GM19351 (cell line): ENCODE measurements around the gene CDC14B.
"Not testable (repeated sequence)": the region's sequence is repeated elsewhere in the genome, so short reads cannot be mapped to it uniquely, and the experiment has no call there.

ENCODE experiments used
- ATAC-seq: cut with Tn5 transposase; IDR thresholded peaks from one replicate; pipeline ENCODE4 v1.9.1; 2021; ENCODE audit warnings: mild to moderate bottlenecking, moderate library complexity; ENCODE audit not compliant: unreplicated experiment

The CDC14B gene

DNA sequence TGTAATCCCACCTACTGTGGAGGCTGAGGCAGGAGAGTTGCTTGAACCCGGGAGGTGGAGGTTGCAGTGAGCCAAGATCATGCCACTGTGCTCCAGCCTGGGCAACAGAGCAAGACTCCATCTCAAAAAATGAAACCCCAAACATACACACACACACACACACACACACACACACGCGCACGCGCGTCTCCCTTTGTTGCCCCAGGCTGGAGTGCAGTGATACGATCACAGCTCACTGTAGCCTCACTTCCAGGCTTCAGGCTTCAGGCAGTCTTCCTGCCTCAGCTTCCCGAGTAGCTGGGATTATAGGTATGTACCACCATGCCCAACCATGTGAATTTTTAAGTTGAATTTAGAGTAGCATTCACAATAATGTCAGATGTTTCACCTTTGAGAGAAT, 13.9 kb upstream of the CDC14B start:
- not testable (repeated sequence) for ATAC-seq

- ATAC-seq: no peak
Measured at GRCh38 chr9:96626912-96627311, 7.3 kb upstream of the CDC14B start.

- ATAC-seq: no peak
Measured at GRCh38 chr9:96621618-96622017, 2.0 kb upstream of the CDC14B start.

DNA sequence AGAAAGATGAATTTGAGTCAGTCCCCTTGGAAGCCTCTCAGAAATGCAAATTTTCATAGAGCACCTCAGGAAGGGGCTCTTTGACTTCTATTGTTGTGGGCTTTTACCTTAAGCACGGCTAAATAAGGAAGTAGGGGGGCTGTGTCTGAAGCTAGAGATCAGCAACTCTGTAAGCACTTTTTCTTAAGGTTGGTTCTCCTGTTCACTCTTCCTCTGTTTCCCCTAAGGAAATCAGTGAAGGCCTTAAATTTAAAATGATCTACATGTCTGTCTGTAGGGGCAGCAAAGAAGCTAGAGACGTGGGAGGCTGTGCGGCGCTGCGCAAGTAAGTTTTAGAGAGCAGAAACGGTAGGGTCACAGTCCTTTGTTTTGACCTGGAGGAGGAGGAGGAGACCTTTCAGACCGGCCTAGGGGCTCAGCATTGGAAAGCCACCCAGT, 1.2 kb upstream of the CDC14B start:
- ATAC-seq: no peak

DNA sequence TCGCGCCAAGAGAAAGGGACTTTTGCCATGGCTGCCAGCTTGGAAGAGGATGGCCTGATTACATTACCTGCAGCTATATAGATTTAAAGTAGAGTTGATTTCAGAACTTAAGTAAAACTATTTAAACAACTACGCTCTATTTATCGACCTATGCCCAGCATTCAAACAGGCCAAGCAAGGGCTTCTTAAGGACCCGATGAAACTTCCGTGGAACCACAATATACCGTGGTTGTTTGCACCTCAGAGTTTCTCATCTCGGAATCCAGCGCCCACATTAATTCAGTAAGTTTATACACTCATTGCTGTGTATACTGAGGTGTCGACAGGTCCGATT, 505 bp upstream of the CDC14B start:
- no peak for ATAC-seq

DNA sequence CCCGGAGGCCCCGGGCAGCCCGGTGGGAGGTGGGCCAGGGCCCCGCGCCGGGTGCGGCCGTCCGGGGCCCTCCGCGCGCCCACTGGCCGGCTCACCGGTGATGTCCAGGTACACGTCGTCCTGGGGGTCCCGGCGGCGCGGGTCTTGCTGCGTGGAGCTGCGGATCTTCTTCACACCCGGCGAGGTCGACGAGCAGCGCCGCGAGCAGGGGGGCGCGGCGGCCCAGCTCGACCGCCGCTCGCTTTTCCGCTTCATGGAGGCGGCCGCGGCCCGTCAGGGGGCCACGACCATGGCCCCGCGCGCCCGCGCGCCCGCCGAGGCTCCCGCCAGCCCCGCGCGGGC, 548 bp downstream of the CDC14B start:
- no peak for ATAC-seq

DNA sequence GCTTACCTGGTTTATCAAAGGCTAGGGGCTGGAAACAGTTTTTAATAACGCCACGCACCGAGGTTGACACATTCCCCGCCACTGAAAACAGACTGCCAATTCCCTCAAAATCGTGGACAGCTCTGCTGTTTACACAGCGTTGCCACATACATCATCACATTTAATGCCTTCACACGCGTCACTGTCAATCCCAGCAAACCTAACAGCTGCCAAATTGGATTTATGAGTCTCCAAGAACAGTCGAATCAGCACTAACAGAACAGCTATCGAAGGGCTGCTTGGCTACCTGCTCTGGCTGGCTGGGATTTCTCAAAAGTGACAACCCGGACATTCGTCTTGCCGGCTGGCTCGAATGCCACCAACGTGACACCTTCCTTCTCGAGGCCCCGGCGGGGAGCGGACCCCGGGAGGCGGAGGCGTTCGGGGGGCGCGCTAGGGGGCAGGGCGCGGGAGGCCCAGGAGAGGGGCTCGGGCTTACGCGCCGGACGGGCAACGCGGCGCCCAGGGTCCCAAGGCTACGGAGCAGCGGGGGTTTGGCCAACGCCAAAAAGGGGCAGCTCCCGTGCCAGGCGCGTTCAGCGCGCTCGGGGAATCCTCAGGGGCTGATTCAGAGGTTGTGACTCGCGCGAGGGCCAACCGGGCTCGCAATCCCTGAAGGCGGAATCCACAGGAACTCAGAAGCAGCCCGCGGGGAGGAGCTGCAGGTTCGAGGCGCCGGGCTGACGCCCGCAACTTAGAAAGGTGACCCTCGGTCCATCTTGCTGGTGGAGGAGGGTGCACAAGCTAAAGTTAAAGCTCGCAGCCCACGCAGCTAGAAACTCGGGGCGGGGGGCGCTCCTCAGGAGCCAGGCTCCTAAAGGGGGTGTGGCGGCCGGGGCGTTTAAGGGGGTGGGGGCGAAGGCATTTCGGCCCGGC, 1.2 kb downstream of the CDC14B start:
- no peak for ATAC-seq

- ATAC-seq: no peak
Measured at GRCh38 chr9:96617439-96618185, 2.0 kb downstream of the CDC14B start.

- no peak for ATAC-seq
Measured at GRCh38 chr9:96616817-96617438, 2.7 kb downstream of the CDC14B start.

DNA sequence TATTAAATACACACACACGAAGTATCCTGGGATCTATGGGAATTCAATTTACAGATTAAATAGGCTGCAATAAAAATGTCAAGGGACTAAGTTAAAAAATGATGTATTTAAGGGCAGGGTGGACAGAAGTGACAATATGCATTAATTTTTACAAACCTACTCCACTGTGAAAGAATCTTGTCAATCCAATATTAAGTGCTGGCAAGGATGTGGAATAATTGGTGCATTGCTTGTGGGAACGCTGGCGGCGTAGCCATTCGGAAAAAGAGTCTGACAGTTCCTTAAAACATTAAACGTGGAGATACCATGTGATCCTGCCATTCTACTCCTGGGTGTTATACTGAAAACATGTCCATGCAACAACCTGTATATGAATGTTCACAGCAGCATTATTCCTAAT, 4.2 kb downstream of the CDC14B start:
- no peak for ATAC-seq

GRCh38 chr9:96614664-96615063, 5.0 kb downstream of the CDC14B start:
- not testable (repeated sequence) for ATAC-seq

- ATAC-seq: no peak
Measured at GRCh38 chr9:96612966-96613589, 6.6 kb downstream of the CDC14B start.

GRCh38 chr9:96612105-96612965, 7.3 kb downstream of the CDC14B start:
- no peak for ATAC-seq

DNA sequence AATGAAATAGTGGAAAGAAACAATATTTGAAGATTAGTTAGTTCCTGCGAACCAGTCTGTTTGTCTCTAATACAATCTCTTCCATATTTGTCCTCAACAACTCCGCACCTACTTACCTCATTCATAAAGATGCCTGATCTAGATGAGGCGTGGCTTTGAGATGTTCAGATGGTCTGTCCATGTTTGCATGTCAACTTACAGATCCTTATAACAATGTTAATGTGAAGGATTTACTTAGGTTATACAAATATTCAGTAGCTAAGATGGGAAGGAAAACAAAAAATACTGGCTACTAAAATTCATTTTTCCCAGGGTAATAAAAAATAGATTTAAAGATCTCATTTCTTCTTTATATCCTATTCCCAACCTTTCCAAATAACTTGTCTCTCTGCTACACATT, 8.3 kb downstream of the CDC14B start:
- ATAC-seq: no peak

DNA sequence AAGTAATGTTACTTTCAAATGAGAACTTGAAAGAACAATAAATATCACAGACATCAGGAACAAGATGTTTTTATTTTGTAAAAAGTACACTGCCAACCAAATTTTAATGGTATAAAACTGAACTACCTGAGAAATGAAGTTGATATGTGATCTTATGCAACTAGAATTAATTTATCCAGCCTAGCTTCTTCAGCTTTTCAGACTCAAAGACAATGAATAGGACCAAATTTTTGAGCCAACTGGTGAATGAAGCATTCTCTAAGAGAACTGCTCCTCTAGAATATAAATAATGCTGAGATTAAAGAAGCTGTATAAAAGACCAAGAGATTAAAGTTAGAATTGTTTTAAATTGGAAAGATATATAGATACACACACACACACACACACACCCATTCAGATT, 9.9 kb downstream of the CDC14B start:
- ATAC-seq: no peak

DNA sequence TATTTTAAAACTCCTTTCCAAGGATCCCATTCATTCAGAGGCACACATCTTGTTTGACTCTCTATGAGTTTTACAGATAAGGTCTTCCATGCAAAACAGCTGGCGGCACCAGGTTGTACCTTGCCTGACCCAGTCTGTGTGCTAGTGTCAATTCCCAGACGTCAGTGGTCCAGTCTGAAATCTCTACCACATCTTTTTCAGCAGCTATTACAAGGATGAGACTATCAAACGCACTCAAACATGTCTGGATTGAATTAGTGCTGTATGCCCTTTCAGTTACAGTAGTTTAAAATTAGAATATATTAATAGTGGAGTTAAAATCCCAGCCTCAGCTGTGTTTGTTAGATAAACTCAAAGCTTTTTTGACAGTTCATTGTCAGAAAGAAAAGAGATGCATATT, 11.7 kb downstream of the CDC14B start:
- ATAC-seq: no peak

- no peak for ATAC-seq
Measured at GRCh38 chr9:96605328-96605727, 14.3 kb downstream of the CDC14B start.

DNA sequence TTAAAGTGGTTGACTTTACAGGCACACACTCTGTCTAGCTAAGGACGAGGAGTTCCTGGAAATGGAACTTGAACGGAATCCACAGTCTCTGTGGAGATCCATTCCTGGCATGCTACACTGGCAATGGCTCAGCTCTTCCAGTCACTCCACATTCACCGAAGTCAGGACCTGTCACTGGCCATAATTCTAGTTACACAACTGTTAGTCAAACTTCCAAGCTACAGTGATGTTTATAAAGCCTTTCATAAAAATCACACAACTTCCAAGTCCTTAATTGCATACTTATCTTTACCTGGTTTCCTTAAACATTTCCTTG, 15.7 kb downstream of the CDC14B start:
- no peak for ATAC-seq

DNA sequence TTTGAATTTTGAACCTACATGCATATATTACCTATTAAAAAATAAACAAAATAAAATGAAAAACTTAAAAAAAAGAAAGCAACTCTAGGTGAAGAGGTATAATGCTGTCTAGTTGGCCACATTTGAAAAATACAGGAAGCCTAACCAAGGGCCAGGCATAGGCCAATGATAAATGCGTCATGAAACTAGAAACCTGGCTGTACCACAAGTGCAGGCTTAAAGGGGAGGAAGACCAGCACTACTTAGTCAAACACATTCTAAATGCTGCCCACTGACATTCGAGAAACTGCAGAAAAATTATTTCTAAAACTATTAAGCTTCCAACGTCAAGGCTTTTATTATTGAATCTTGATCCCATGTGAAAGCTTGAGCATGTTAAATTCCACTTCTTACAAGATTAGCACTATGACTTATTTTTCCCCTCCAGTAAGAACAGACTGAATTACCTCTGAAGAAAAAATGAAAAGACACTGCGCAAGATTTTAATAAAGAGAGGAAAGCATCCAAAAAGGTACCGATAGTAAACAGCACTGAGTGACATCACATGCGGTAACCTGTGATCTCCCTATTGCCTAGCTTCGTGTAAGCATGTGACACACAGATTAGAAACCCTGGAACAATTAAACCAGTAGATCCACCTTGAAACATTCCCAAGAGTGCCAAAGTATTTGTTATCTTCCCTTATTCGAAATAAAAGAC, 16.2 kb downstream of the CDC14B start:
- ATAC-seq: no peak

- ATAC-seq: no peak
Measured at GRCh38 chr9:96599298-96599697, 20.3 kb downstream of the CDC14B start.
